Left kidney (tissue), 2 donors: ENCODE results near the gene NRXN3. TPM values are rescaled to one million over a fixed set of nuclear protein-coding genes. Genes with fewer than 3 reads are reported as not detected.

ENCODE experiments used
- DNase-seq: peaks from one replicate; pipeline ENCODE4 v3.0.0-alpha.2; 2013
- polyA plus RNA-seq: library from polyadenylated mRNA; unstranded; fragments of 120-200 nt; gene quantifications from one replicate; pipeline ENCODE4 v1.2.1, GENCODE V29; 2013; ENCODE audit not compliant: insufficient read length

Gene NRXN3
- polyA plus RNA-seq, 1 donor: 9.0 TPM

GRCh38 chr14:79698298-79698711 lies 1528.1 kb downstream of the NRXN3 start:
- DNase-seq: peak; percentile 85

- no peak for DNase-seq
These were observed 1529.0 kb downstream of the NRXN3 start for GRCh38 chr14:79699206-79699605.

GRCh38 chr14:79701371-79701770 lies 1531.2 kb downstream of the NRXN3 start:
- no peak for DNase-seq

- no peak for DNase-seq
These were observed 1532.0 kb downstream of the NRXN3 start for GRCh38 chr14:79702197-79702596.

GRCh38 chr14:79703209-79703608 lies 1533.0 kb downstream of the NRXN3 start:
- DNase-seq: no peak

GRCh38 chr14:79704041-79704807 lies 1534.1 kb downstream of the NRXN3 start:
- no peak for DNase-seq

GRCh38 chr14:79705126-79705894 lies 1535.1 kb downstream of the NRXN3 start:
- DNase-seq: no peak

- no peak for DNase-seq
These were observed 1536.2 kb downstream of the NRXN3 start for GRCh38 chr14:79706382-79706781.

GRCh38 chr14:79708426-79709388 lies 1538.5 kb downstream of the NRXN3 start:
- DNase-seq: no peak

- DNase-seq: no peak
These were observed 1539.4 kb downstream of the NRXN3 start for GRCh38 chr14:79709573-79709972.

GRCh38 chr14:79712302-79712950 lies 1542.3 kb downstream of the NRXN3 start:
- DNase-seq: no peak

- no peak for DNase-seq
These were observed 1551.4 kb downstream of the NRXN3 start for GRCh38 chr14:79721399-79722084.

- no peak for DNase-seq
These were observed 1555.0 kb downstream of the NRXN3 start for GRCh38 chr14:79724934-79725717.

GRCh38 chr14:79727900-79728299 lies 1557.7 kb downstream of the NRXN3 start:
- no peak for DNase-seq

- no peak for DNase-seq
These were observed 1558.2 kb downstream of the NRXN3 start for GRCh38 chr14:79728331-79728730.

GRCh38 chr14:79729731-79730130 lies 1559.6 kb downstream of the NRXN3 start:
- no peak for DNase-seq

- no peak for DNase-seq
These were observed 1560.0 kb downstream of the NRXN3 start for GRCh38 chr14:79730196-79730595.

GRCh38 chr14:79730953-79731352 lies 1560.8 kb downstream of the NRXN3 start:
- no peak for DNase-seq

- no peak for DNase-seq
These were observed 1562.9 kb downstream of the NRXN3 start for GRCh38 chr14:79732911-79733655.

- DNase-seq: no peak
These were observed 1564.0 kb downstream of the NRXN3 start for GRCh38 chr14:79734151-79734550.
